Measurements from ENCODE around the gene SERINC1. TPM values are rescaled to one million over a fixed set of nuclear protein-coding genes. Genes with fewer than 3 reads are reported as not detected.

SERINC1 gene
- polyA plus RNA-seq, 10 donors: 111 to 177 (median 147) TPM

GRCh38 chr6:122399055-122399347 lies 72.6 kb downstream of the SERINC1 start:
- DNase-seq: no peak

GRCh38 chr6:122394016-122394415 lies 77.6 kb downstream of the SERINC1 start:
- DNase-seq: no peak

GRCh38 chr6:122393351-122393896 lies 78.2 kb downstream of the SERINC1 start:
- no peak for DNase-seq

Other genes starting within 250 kb of the SERINC1 start
- gene HSF2, start 72.2 kb downstream of the SERINC1 start, polyA plus RNA-seq (ENCODE audit: insufficient read length in 10 of 10): 10 to 100 TPM; 24.3 to 36.9 (median 28.8) TPM
- 1 to 10 TPM in 6 of 10 donors, under 1 TPM in 4; 0.78 to 5.8 (median 1.0) TPM for gene PKIB, start 138.6 kb upstream of the SERINC1 start, polyA plus RNA-seq (ENCODE audit: insufficient read length in 10 of 10)